K562 (cell line): ENCODE results near the gene UGT3A2. TPM values are rescaled to one million over a fixed set of nuclear protein-coding genes. Genes with fewer than 3 reads are reported as not detected.
A peak's percentile ranks its signal among the peaks of the same experiment; 100 is the strongest.

Experiments
- ATAC-seq: fragments of 200-7000 bp; cut with Tn5 transposase; 3 replicates; pipeline ENCODE4 v1.9.1; 2020; ENCODE audit warnings: moderate library complexity
- BruUV-seq: library from RNA; stranded (reverse); fragments of 400-500 nt; replicated peaks from 2 replicates; lab custom pipeline; 2021; lab: Mats Ljungman, UMichigan
- CTCF ChIA-PET: fragments of 300-600 bp; formaldehyde crosslinking; extraction: SDS; loops from one replicate; lab custom pipeline; 2021; ENCODE audit warnings: low intra/inter-chr PET ratio; lab: Yijun Ruan, JAX
- POLR2A ChIA-PET: fragments of 300-600, 350-650 bp; sonication (Branson Sonifier 250); formaldehyde crosslinking; extraction: SDS; loops from one replicate; lab custom pipeline; 2021; ENCODE audit warnings: antibody characterized with exemption, inconsistent platforms; lab: Yijun Ruan, JAX
- DNase-seq, 4 experiments: peaks; one replicate each; pipeline versions ENCODE4 v3.0.0 to v3.0.0-alpha.2; 2011 to 2018; ENCODE audit warnings: low spot score in 3 of 4, mixed read lengths in 3 of 4; ENCODE audit errors: extremely low read depth in 1 of 4
- FAIRE-seq: peaks from 2 replicates; lab custom pipeline; 2011; peaks lifted over from hg19 to GRCh38; lab: Jason Lieb, UNC
- H2AFZ ChIP-seq: 2 replicates; pipeline ENCODE4 v1.6.0; 2011; ENCODE audit warnings: low read depth, low read length, control low read depth, inconsistent platforms
- H3K27ac ChIP-seq: fragments of 200-600 bp; 3 replicates; pipeline ENCODE4 v1.8.0; 2011; ENCODE audit warnings: low read depth, mild to moderate bottlenecking, control low read depth, inconsistent platforms, low read length, moderate library complexity, mixed read lengths; ENCODE audit errors: extremely low read depth
- H3K27me3 ChIP-seq, 2 experiments: fragments of 300-600 bp in 1 of 2; 2 replicates in 1 of 2; 3 replicates in 1 of 2; pipeline versions ENCODE4 v1.6.0 to v1.8.0; 2011; ENCODE audit warnings: inconsistent platforms in 2 of 2, low read length in 2 of 2, mild to moderate bottlenecking in 1 of 2, mixed read lengths in 1 of 2, moderate library complexity in 1 of 2; ENCODE audit not compliant: control insufficient read depth in 2 of 2, insufficient read depth in 2 of 2
- H3K36me3 ChIP-seq: fragments of 300-600 bp; 3 replicates; pipeline ENCODE4 v1.8.0; 2011; ENCODE audit warnings: mild to moderate bottlenecking, low read length, inconsistent platforms; ENCODE audit not compliant: control insufficient read depth, insufficient read depth
- H3K4me1 ChIP-seq, 2 experiments: fragments of 200-600 bp in 1 of 2; replicated peaks in 1 of 2; 2 replicates in 1 of 2; 3 replicates in 1 of 2; pipeline versions ENCODE4 v1.5.1 to v1.8.0; 2011; ENCODE audit warnings: inconsistent platforms in 2 of 2, low read length in 2 of 2, mild to moderate bottlenecking in 1 of 2, mixed read lengths in 1 of 2, moderate library complexity in 1 of 2; ENCODE audit not compliant: control insufficient read depth in 2 of 2, insufficient read depth in 2 of 2
- H3K4me2 ChIP-seq: 2 replicates; pipeline ENCODE4 v1.6.1; 2011; ENCODE audit warnings: low read length, control low read depth, inconsistent platforms, mixed read lengths; ENCODE audit not compliant: insufficient read depth
- H3K4me3 ChIP-seq: fragments of 200-600 bp; sonication (generic), shearing (Covaris generic); 2 replicates; pipeline ENCODE4 v1.5.1; 2016; ENCODE audit warnings: control low read depth, inconsistent platforms
- H3K79me2 ChIP-seq: fragments of 200-600 bp; 3 replicates; pipeline ENCODE4 v1.8.0; 2011; ENCODE audit warnings: low read length, inconsistent platforms; ENCODE audit not compliant: control insufficient read depth, insufficient read depth
- H3K9ac ChIP-seq, 2 experiments: 2 replicates each; pipeline versions ENCODE4 v1.6.0 to v1.6.1; 2011; ENCODE audit warnings: low read depth in 2 of 2, low read length in 2 of 2, control low read depth in 1 of 2, inconsistent platforms in 1 of 2, mild to moderate bottlenecking in 1 of 2, mixed read lengths in 1 of 2; ENCODE audit not compliant: insufficient read depth in 1 of 2
- H3K9me1 ChIP-seq: one replicate; pipeline ENCODE4 v1.6.0; 2011; ENCODE audit warnings: inconsistent platforms, mild to moderate bottlenecking, low read length, moderate library complexity; ENCODE audit not compliant: control insufficient read depth, insufficient read depth
- H3K9me3 ChIP-seq: replicated peaks from 2 replicates; pipeline ENCODE4 v1.5.1; 2011; ENCODE audit warnings: low read depth, low read length, inconsistent platforms; ENCODE audit not compliant: control insufficient read depth, insufficient read depth
- H4K20me1 ChIP-seq: replicated peaks from 2 replicates; pipeline ENCODE4 v1.6.1; 2011; ENCODE audit warnings: low read length, inconsistent platforms, mixed read lengths; ENCODE audit not compliant: control insufficient read depth, insufficient read depth
- C11orf30 ChIP-seq: fragments of 450-650 bp; IDR thresholded peaks from 2 replicates; pipeline ENCODE4 v1.6.1; 2016; ENCODE audit warnings: low read depth, mild to moderate bottlenecking
- MAFF ChIP-seq: IDR thresholded peaks from 2 replicates; pipeline ENCODE4 v1.6.1; 2012; ENCODE audit warnings: low read length, improper control_type of control experiment
- MTF1 ChIP-seq: fragments of 250-450 bp; sonication (Bioruptor Pico); IDR thresholded peaks from 2 replicates; pipeline ENCODE4 v1.9.0; 2021; ENCODE audit warnings: moderate library complexity, mild to moderate bottlenecking, inconsistent platforms, borderline replicate concordance
- TAF15 ChIP-seq: fragments of 200-400 bp; formaldehyde crosslinking; IDR thresholded peaks from 2 replicates; pipeline ENCODE4 v1.6.1; 2017; ENCODE audit warnings: mild to moderate bottlenecking, low read depth, low read length, moderate library complexity
- ZNF165 ChIP-seq: fragments of 250-450 bp; sonication (Bioruptor Pico); IDR thresholded peaks from 2 replicates; pipeline ENCODE4 v1.4.0; 2020; ENCODE audit warnings: borderline replicate concordance
- ZNF316 ChIP-seq: fragments of 450-650 bp; IDR thresholded peaks from 2 replicates; pipeline ENCODE4 v1.6.1; 2016
- WGBS: fragments of 100-300 bp; shearing (Covaris generic); methylation state at CpG from one replicate; pipeline ENCODE4 v1.1.6; 2016; ENCODE audit warnings: low coverage, mixed read lengths; ENCODE audit not compliant: insufficient coverage; ENCODE audit errors: missing lambda C conversion rate; 5-methylcytosine and 5-hydroxymethylcytosine counted together
- in situ Hi-C: fragments of 300-500 bp; cut with MboI; formaldehyde crosslinking; loops from 4 replicates; pipeline ENCODE4 v1.15.0; 2018; ENCODE audit warnings: inconsistent platforms, mixed read lengths
- intact Hi-C: fragments of 100-400 bp; cut with micrococcal nuclease; formaldehyde crosslinking; loops from 2 replicates; pipeline ENCODE4 v1.14.2; 2022
- polyA plus RNA-seq, 8 experiments: library from polyadenylated mRNA; depleted of rRNA in 4 of 8; stranded (reverse) in 5 of 8; unstranded in 3 of 8; fragments of >200 nt; fragmentation: Nextera tagmentation in 2 of 8; fragmentation: Illumina TruSeq in 1 of 8; extraction: Ambion mirVana in 2 of 8; extraction: Trizol in 1 of 8; gene quantifications; 2 replicates each; pipeline versions ENCODE4 v1.2.1 to v1.2.3, GENCODE V29; 2011 to 2014; ENCODE audit warnings: inconsistent platforms in 1 of 8, missing spikeins in 1 of 8
- total RNA-seq, 7 experiments: library from RNA; depleted of rRNA in 6 of 7; stranded (reverse); fragments of >200 nt in 6 of 7; fragmentation: Illumina TruSeq in 2 of 7; extraction: Trizol in 2 of 7; gene quantifications; 2 replicates each; pipeline versions ENCODE4 v1.2.1 to v1.2.3, GENCODE V29; 2011 to 2021; ENCODE audit warnings: low replicate concordance in 1 of 7
- TF ChIP-seq, protein P1 (sequence below): fragments of 450-650 bp; formaldehyde crosslinking; IDR thresholded peaks from 2 replicates; pipeline ENCODE4 v1.4.0; 2022; ENCODE audit warnings: missing genetic modification characterization
- TF ChIP-seq, protein P2 (sequence below): fragments of 450-650 bp; IDR thresholded peaks from 2 replicates; pipeline ENCODE4 v1.6.1; 2016; ENCODE audit warnings: mild to moderate bottlenecking, moderate library complexity

The UGT3A2 gene
- total and polyA plus RNA-seq, 9 of the 15 experiments (the other 6 are each of a cell fraction or from before 2014, with no cell fraction given), result not detected

DNA sequence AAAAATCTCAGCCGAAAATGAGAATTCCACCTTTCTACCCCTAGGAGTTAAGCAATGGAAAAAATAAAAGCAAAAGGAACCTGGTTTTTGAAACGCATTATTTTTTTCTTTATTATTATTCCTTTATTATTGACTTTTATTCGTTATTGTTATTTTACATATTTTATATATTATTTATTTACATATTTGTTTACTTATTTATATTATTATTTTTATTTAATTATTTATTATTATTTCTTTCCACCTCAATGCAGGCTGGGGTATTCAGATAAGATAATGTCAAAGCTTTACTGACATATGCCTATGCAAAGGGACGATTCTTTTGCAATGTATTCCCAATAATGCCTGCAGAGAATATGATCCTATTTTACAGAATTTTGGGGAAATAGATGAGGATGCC is 16.7 kb downstream of the UGT3A2 start (continued):
- TF ChIP-seq, protein P1, sequence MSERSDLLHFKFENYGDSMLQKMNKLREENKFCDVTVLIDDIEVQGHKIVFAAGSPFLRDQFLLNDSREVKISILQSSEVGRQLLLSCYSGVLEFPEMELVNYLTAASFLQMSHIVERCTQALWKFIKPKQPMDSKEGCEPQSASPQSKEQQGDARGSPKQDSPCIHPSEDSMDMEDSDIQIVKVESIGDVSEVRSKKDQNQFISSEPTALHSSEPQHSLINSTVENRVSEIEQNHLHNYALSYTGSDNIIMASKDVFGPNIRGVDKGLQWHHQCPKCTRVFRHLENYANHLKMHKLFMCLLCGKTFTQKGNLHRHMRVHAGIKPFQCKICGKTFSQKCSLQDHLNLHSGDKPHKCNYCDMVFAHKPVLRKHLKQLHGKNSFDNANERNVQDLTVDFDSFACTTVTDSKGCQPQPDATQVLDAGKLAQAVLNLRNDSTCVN (CRISPR knock-in tag), result no peak

DNA sequence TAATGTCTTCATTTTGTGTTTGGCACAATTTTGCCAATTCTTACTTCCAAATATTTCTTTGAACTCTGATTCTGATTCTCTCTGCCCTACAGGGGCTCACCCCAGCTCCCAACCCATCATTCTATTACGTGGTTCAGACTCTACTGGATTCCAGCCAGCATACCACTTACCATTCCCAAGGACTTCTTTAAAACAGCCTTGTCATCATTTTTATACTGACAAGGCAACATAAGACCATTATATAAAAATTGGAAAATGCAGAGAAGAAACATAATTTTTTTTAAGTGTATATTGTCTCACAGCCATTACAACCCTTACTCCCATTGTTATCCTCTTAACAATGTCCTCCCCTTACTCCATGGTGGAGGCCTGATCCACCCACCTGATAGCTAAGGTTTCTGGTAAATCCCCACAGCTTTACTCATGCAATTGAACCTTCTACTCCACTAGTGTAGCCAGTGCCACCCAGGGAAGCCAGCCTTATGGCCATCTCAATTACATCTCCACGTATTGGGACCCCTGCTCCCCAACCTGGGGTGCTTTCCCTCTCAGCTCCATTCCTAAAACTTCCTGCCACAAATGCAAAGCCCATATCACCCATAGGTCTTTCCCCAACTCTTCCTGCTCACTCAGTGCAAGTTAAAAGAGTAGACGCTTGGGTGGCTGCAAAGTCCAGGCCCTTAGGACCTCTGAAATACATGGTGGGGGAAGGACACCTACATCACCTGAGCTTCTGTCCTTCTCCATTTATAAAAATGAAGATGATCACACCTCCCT is 19.1 kb downstream of the UGT3A2 start:
- intact Hi-C loops (no loop called here), in situ Hi-C loops (no loop called here)
- no peaks in the 10 kb centered on the region for H4K20me1 ChIP-seq
- no peak for DNase-seq
- H3K4me1 ChIP-seq, result no peaks in the 10 kb centered on the region
- WGBS, result 0% methylated on average over 3 of the region's 3 CpGs
- H3K4me2 ChIP-seq, result no peak overlapping the region
- no peaks in the 10 kb centered on the region for H3K79me2 ChIP-seq
- no peak for FAIRE-seq
- H3K36me3 ChIP-seq, result no peaks in the 10 kb centered on the region
- H3K9me1 ChIP-seq, result no peaks in the 10 kb centered on the region
- H3K27ac ChIP-seq, result no peak overlapping the region
- H3K4me3 ChIP-seq, result no peak overlapping the region
- ChIA-PET POLR2A (no interaction called here), CTCF (no interaction called here)
- no peak for ATAC-seq
- H3K27me3 ChIP-seq, result peaks cover 0 to 7% of the 10 kb centered on the region in 2 experiments; a peak in 2 of 5 replicates
- H3K9me3 ChIP-seq, result no peaks in the 10 kb centered on the region
- no TSS peak for BruUV-seq
- H2AFZ ChIP-seq, result no peak overlapping the region
- no peak overlapping the region for H3K9ac ChIP-seq
- TF ChIP-seq MAFF (peak; percentile 76), MTF1 (no peak), C11orf30 (peak; percentile 63; the same call in 1 of the 2 replicates), TAF15 (no peak), ZNF165 (no peak), ZNF316 (peak; percentile 87)
- TF ChIP-seq, protein P2, sequence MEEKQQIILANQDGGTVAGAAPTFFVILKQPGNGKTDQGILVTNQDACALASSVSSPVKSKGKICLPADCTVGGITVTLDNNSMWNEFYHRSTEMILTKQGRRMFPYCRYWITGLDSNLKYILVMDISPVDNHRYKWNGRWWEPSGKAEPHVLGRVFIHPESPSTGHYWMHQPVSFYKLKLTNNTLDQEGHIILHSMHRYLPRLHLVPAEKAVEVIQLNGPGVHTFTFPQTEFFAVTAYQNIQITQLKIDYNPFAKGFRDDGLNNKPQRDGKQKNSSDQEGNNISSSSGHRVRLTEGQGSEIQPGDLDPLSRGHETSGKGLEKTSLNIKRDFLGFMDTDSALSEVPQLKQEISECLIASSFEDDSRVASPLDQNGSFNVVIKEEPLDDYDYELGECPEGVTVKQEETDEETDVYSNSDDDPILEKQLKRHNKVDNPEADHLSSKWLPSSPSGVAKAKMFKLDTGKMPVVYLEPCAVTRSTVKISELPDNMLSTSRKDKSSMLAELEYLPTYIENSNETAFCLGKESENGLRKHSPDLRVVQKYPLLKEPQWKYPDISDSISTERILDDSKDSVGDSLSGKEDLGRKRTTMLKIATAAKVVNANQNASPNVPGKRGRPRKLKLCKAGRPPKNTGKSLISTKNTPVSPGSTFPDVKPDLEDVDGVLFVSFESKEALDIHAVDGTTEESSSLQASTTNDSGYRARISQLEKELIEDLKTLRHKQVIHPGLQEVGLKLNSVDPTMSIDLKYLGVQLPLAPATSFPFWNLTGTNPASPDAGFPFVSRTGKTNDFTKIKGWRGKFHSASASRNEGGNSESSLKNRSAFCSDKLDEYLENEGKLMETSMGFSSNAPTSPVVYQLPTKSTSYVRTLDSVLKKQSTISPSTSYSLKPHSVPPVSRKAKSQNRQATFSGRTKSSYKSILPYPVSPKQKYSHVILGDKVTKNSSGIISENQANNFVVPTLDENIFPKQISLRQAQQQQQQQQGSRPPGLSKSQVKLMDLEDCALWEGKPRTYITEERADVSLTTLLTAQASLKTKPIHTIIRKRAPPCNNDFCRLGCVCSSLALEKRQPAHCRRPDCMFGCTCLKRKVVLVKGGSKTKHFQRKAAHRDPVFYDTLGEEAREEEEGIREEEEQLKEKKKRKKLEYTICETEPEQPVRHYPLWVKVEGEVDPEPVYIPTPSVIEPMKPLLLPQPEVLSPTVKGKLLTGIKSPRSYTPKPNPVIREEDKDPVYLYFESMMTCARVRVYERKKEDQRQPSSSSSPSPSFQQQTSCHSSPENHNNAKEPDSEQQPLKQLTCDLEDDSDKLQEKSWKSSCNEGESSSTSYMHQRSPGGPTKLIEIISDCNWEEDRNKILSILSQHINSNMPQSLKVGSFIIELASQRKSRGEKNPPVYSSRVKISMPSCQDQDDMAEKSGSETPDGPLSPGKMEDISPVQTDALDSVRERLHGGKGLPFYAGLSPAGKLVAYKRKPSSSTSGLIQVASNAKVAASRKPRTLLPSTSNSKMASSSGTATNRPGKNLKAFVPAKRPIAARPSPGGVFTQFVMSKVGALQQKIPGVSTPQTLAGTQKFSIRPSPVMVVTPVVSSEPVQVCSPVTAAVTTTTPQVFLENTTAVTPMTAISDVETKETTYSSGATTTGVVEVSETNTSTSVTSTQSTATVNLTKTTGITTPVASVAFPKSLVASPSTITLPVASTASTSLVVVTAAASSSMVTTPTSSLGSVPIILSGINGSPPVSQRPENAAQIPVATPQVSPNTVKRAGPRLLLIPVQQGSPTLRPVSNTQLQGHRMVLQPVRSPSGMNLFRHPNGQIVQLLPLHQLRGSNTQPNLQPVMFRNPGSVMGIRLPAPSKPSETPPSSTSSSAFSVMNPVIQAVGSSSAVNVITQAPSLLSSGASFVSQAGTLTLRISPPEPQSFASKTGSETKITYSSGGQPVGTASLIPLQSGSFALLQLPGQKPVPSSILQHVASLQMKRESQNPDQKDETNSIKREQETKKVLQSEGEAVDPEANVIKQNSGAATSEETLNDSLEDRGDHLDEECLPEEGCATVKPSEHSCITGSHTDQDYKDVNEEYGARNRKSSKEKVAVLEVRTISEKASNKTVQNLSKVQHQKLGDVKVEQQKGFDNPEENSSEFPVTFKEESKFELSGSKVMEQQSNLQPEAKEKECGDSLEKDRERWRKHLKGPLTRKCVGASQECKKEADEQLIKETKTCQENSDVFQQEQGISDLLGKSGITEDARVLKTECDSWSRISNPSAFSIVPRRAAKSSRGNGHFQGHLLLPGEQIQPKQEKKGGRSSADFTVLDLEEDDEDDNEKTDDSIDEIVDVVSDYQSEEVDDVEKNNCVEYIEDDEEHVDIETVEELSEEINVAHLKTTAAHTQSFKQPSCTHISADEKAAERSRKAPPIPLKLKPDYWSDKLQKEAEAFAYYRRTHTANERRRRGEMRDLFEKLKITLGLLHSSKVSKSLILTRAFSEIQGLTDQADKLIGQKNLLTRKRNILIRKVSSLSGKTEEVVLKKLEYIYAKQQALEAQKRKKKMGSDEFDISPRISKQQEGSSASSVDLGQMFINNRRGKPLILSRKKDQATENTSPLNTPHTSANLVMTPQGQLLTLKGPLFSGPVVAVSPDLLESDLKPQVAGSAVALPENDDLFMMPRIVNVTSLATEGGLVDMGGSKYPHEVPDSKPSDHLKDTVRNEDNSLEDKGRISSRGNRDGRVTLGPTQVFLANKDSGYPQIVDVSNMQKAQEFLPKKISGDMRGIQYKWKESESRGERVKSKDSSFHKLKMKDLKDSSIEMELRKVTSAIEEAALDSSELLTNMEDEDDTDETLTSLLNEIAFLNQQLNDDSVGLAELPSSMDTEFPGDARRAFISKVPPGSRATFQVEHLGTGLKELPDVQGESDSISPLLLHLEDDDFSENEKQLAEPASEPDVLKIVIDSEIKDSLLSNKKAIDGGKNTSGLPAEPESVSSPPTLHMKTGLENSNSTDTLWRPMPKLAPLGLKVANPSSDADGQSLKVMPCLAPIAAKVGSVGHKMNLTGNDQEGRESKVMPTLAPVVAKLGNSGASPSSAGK, result no peak
